Gastrocnemius medialis (tissue), 4 donors: ENCODE measurements around the gene CBX1.

Experiments
- CTCF ChIP-seq, 5 experiments: fragments of 450-650 bp in 3 of 5; fragments of 200-600 bp in 2 of 5; sonication (generic) in 2 of 5; IDR thresholded peaks in 4 of 5; conservative IDR thresholded peaks in 1 of 5; 1 replicate in 4 of 5; 2 replicates in 1 of 5; pipeline ENCODE4 v1.5.1; 2016 to 2019; ENCODE audit warnings: antibody characterized with exemption in 5 of 5, mild to moderate bottlenecking in 3 of 5, moderate library complexity in 3 of 5
- POLR2A ChIP-seq, 2 donors: fragments of 450-650 bp; IDR thresholded peaks; one replicate each; pipeline ENCODE4 v1.6.1; 2017; ENCODE audit warnings: antibody characterized with exemption in 2 of 2, mild to moderate bottlenecking in 2 of 2, moderate library complexity in 2 of 2

GRCh38 chr17:48107137-48108055, 6.1 kb upstream of the CBX1 start, which contains the start of gene SNX11:
- TF ChIP-seq CTCF (IDR thresholded peaks at IDR 0.05 in 4 of 5, conservative IDR thresholded peaks at IDR 0.05 in 1 of 5): peak in 2 of 5 experiments; percentile 8 to 22
- peak; percentile 67 to 70 for TF ChIP-seq POLR2A (IDR thresholded peaks at IDR 0.05)
